Adrenal gland (tissue), 12 donors: ENCODE measurements around the gene RGS2. TPM values are rescaled to one million over a fixed set of nuclear protein-coding genes. Genes with fewer than 3 reads are reported as not detected.

Source experiments
- DNase-seq, 7 donors: peaks; one replicate each; pipeline ENCODE4 v3.0.0-alpha.2; 2019 to 2020
- H3K27ac ChIP-seq, 5 donors: fragments of 200-600 bp; sonication (generic) in 4 of 5; 1 replicate in 3 of 5; 2 replicates in 2 of 5; pipeline versions ENCODE4 v1.5.1 to v1.8.0; 2016 to 2020; ENCODE audit warnings: mild to moderate bottlenecking in 1 of 5
- H3K27me3 ChIP-seq: fragments of 200-600 bp; 2 replicates; pipeline ENCODE4 v1.8.0; 2021
- H3K36me3 ChIP-seq, 2 donors: fragments of 200-600 bp; replicated peaks in 1 of 2; 1 replicate in 1 of 2; 2 replicates in 1 of 2; pipeline versions ENCODE4 v1.5.1 to v1.8.0; 2018 to 2022
- H3K4me1 ChIP-seq, 2 donors: fragments of 200-600 bp; replicated peaks in 1 of 2; 1 replicate in 1 of 2; 2 replicates in 1 of 2; pipeline versions ENCODE4 v1.5.1 to v1.8.0; 2018 to 2021
- H3K4me3 ChIP-seq, 4 donors: fragments of 200-600 bp; sonication (generic) in 3 of 4; one replicate each; pipeline ENCODE4 v1.5.1; 2016 to 2018
- H3K9me3 ChIP-seq, 3 donors: fragments of 200-600 bp; sonication (generic) in 1 of 3; replicated peaks in 1 of 3; 1 replicate in 2 of 3; 2 replicates in 1 of 3; pipeline versions ENCODE4 v1.5.1 to v1.8.0; 2016 to 2021
- CTCF ChIP-seq, 6 experiments: fragments of 450-650 bp in 4 of 6; fragments of 200-600 bp in 2 of 6; sonication (generic) in 1 of 6; IDR thresholded peaks; 1 replicate in 5 of 6; 2 replicates in 1 of 6; pipeline versions ENCODE4 v1.5.1 to v1.8.0; 2016 to 2021; ENCODE audit warnings: antibody characterized with exemption in 6 of 6, mild to moderate bottlenecking in 2 of 6, moderate library complexity in 1 of 6
- POLR2A ChIP-seq, 2 donors: fragments of 450-650 bp; IDR thresholded peaks; one replicate each; pipeline ENCODE4 v1.6.1; 2017; ENCODE audit warnings: antibody characterized with exemption in 2 of 2, mild to moderate bottlenecking in 2 of 2, moderate library complexity in 1 of 2
- WGBS, 4 donors: extraction: QIAGEN DNeasy Blood & Tissue Kit in 2 of 4; methylation state at CpG; one replicate each; pipeline versions ENCODE4 v1.1.5 to v1.1.7; 2013 to 2017; 5-methylcytosine and 5-hydroxymethylcytosine counted together
- intact Hi-C, 2 donors: fragments of 100-400 bp; cut with DNase I; formaldehyde crosslinking; loops; one replicate each; pipeline versions ENCODE4 v1.14.1 to v1.15.0; 2022 to 2023
- polyA plus RNA-seq, 3 donors: library from polyadenylated mRNA; stranded (reverse); fragments of 200-250 nt in 2 of 3; fragments of 350-450 nt in 1 of 3; fragmentation: Illumina TruSeq in 1 of 3; extraction: RNeasy Lipid Tissue Mini Kit (QIAGEN cat#74804) in 1 of 3; gene quantifications; one replicate each; pipeline ENCODE4 v1.2.3, GENCODE V29; 2013 to 2014
- total RNA-seq, 9 donors: library from RNA; depleted of rRNA in 4 of 9; stranded (reverse); fragments of >200 nt in 4 of 9; fragments of 120-200 nt in 1 of 9; fragmentation: NEBNext Ultra II Directional in 1 of 9; extraction: Animal tissue kit (Norgen Biotek cat#: 25700) in 1 of 9; gene quantifications; one replicate each; pipeline versions ENCODE4 v1.1.0 to v1.2.4, GENCODE V29; 2013 to 2023
- donor health status: healthy with polysubstance abuse.
- donor health status: Bipolar disorder and iron deficiency.
- donor health status: DM: yes; HTN: yes; CAD: no.
- donor health status: DM: no; HTN: no; CAD: no.
- donor health status: DM: no; HTN: no; CAD: no.
- donor health status: DM: yes; HTN: yes; CAD: no.

Gene RGS2
- total and polyA plus RNA-seq, 12 donors: 96.9 to 476 (median 162) TPM

DNA sequence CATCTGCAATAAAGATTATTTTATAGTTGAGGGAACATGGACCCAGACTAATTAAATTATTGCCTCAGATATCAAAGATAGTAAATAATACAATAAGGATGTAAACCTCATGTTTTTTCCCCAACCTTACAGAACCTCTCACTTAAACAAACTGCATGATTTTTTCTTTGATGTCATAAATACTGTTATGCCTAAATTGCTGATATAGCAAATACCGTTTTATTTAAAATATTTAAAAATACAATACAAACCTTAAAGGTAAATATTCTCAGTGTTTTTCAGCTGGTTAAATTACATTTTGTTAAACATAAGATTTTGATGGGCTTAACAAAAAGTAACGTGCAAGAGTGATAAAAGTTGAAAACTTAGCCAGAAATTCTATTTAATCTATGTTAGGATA is 24.4 kb upstream of the RGS2 start:
- intact Hi-C loops: no loop called here
- WGBS, 4 donors: 75 to 81% (median 78%) methylated on average over 2 of the region's 2 CpGs
- H3K9me3 ChIP-seq: no peaks in the 10 kb centered on the region
- peaks cover 0 to 24% of the 10 kb centered on the region in 2 donors for H3K4me1 ChIP-seq
- no peaks in the 10 kb centered on the region for H3K27me3 ChIP-seq
- no peaks in the 10 kb centered on the region for H3K36me3 ChIP-seq
- no peak for TF ChIP-seq CTCF (IDR thresholded peaks at IDR 0.05)
- no peak for TF ChIP-seq POLR2A (IDR thresholded peaks at IDR 0.05)
- no peak for DNase-seq
- no peak overlapping the region for H3K27ac ChIP-seq
- no peak overlapping the region for H3K4me3 ChIP-seq

DNA sequence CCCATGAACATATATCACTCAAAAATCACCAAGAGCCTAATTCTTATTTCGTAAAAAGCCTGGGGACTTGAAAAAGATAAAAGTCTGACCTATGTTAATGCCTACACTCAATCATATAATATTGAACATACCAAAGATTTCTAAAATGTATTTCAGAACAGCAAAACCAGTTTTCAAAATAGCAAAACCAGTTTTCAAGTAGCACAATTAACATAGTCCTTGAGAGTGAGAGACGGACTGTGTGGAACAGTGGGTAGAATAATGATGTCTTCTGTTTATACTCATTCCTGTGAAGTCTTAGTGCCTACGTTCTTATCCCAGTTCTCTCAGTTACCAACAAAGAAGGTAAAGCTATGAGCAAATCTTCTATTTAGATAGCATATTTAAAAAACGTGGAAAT is 22.3 kb upstream of the RGS2 start:
- Histone ChIP-seq H3K4me3 (no peak overlapping the region), H3K9me3 (no peaks in the 10 kb centered on the region), H3K27me3 (no peaks in the 10 kb centered on the region), H3K4me1 (peaks cover 0 to 24% of the 10 kb centered on the region in 2 donors), H3K27ac (no peak overlapping the region), H3K36me3 (no peaks in the 10 kb centered on the region)
- 74 to 81% (median 75%) methylated on average over 4 of the region's 4 CpGs for WGBS, 4 donors
- DNase-seq: no peak
- TF ChIP-seq CTCF (IDR thresholded peaks at IDR 0.05) (no peak), POLR2A (IDR thresholded peaks at IDR 0.05) (no peak)
- intact Hi-C loops: no loop called here

- no peaks in the 10 kb centered on the region for H3K27me3 ChIP-seq
- H3K27ac ChIP-seq: peak overlapping the region in 3 of 5 donors; percentile 11 to 56 (median 54)
- peaks cover 0 to 24% of the 10 kb centered on the region in 2 donors for H3K4me1 ChIP-seq
- H3K36me3 ChIP-seq: no peaks in the 10 kb centered on the region
- peak in 1 of 2 donors; percentile 35 for TF ChIP-seq POLR2A (IDR thresholded peaks at IDR 0.05)
- no peak for TF ChIP-seq CTCF (IDR thresholded peaks at IDR 0.05)
- H3K9me3 ChIP-seq: no peaks in the 10 kb centered on the region
- no peak overlapping the region for H3K4me3 ChIP-seq
- intact Hi-C loops: no loop called here
- peak; percentile 77 to 93 (median 79) for DNase-seq
- 32 to 44% (median 36%) methylated on average over 9 of the region's 9 CpGs for WGBS, 4 donors
These were observed 20.8 kb upstream of the RGS2 start for GRCh38 chr1:192787914-192788585.

DNA sequence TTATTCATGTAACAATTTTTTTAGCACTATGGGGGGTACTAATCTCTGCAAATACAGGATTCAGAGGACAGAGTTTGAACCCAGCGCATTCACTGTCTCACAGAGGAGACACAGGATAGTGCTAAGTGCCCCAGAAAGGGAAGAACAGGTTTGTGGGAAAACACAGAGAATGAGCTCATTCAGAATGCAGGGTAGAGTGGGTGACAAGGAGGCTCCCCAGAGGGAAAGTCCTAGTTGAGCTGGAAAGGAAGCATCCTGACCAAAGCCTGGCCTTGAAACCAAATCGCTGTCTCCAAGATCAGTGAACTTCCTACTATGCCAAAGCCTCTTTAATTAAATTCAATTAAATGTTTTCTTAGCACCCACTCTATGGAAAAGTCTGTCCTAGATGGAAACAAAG is 19.0 kb upstream of the RGS2 start:
- no peak overlapping the region for H3K4me3 ChIP-seq
- peaks cover 0 to 18% of the 10 kb centered on the region in 2 donors for H3K4me1 ChIP-seq
- no peaks in the 10 kb centered on the region for H3K9me3 ChIP-seq
- H3K27ac ChIP-seq: no peak overlapping the region
- H3K27me3 ChIP-seq: no peaks in the 10 kb centered on the region
- intact Hi-C loops: loop anchor here in 1 of 2 donors (10.0 kb wide), 1 partner anchor 175 kb away; no protein-coding TSS in a partner anchor
- no peak for DNase-seq
- H3K36me3 ChIP-seq: no peaks in the 10 kb centered on the region
- 66 to 80% (median 73%) methylated on average over 2 of the region's 2 CpGs for WGBS, 4 donors
- TF ChIP-seq CTCF (IDR thresholded peaks at IDR 0.05): no peak
- TF ChIP-seq POLR2A (IDR thresholded peaks at IDR 0.05): no peak
